Esophagus muscularis mucosa (tissue), 4 donors: ENCODE data around the gene CTBP1. TPM values are rescaled to one million over a fixed set of nuclear protein-coding genes. Genes with fewer than 3 reads are reported as not detected.

Source experiments
- DNase-seq: peaks from one replicate; pipeline ENCODE4 v3.0.0-alpha.2; 2017; ENCODE audit errors: extremely low spot score
- H3K27ac ChIP-seq, 4 donors: fragments of 200-600 bp; sonication (generic); replicated peaks in 1 of 4; 1 replicate in 3 of 4; 2 replicates in 1 of 4; pipeline ENCODE4 v1.5.1; 2016 to 2019; ENCODE audit warnings: mild to moderate bottlenecking in 1 of 4
- H3K27me3 ChIP-seq, 4 donors: fragments of 200-600 bp; sonication (generic); one replicate each; pipeline versions ENCODE4 v1.5.1 to v1.6.0; 2016 to 2019
- H3K36me3 ChIP-seq, 4 donors: fragments of 200-600 bp; sonication (generic); one replicate each; pipeline ENCODE4 v1.5.1; 2016 to 2019
- H3K4me1 ChIP-seq, 4 donors: fragments of 200-600 bp; sonication (generic); one replicate each; pipeline ENCODE4 v1.5.1; 2016 to 2019
- H3K4me3 ChIP-seq, 4 donors: fragments of 200-600 bp; sonication (generic); 1 replicate in 2 of 4; 2 replicates in 2 of 4; pipeline ENCODE4 v1.5.1; 2016 to 2019; ENCODE audit warnings: mild to moderate bottlenecking in 4 of 4, moderate library complexity in 1 of 4
- H3K9me3 ChIP-seq, 4 donors: fragments of 200-600 bp; sonication (generic); 1 replicate in 3 of 4; 2 replicates in 1 of 4; pipeline ENCODE4 v1.5.1; 2016 to 2019
- EP300 ChIP-seq: sonication (generic); formaldehyde crosslinking; IDR thresholded peaks from one replicate; pipeline ENCODE4 v1.6.1; 2017; ENCODE audit warnings: antibody characterized with exemption
- POLR2A ChIP-seq: fragments of 450-650 bp; IDR thresholded peaks from one replicate; pipeline ENCODE4 v1.6.1; 2017; ENCODE audit warnings: antibody characterized with exemption, moderate library complexity, mild to moderate bottlenecking, low read depth
- POLR2AphosphoS5 ChIP-seq, 2 donors: sonication (generic); formaldehyde crosslinking; IDR thresholded peaks; one replicate each; pipeline ENCODE4 v1.6.1; 2017; ENCODE audit warnings: antibody characterized with exemption in 2 of 2
- WGBS: methylation state at CpG from one replicate; pipeline ENCODE4 v1.1.5; 2018; 5-methylcytosine and 5-hydroxymethylcytosine counted together
- intact Hi-C: fragments of 100-400 bp; cut with DNase I; formaldehyde crosslinking; loops from one replicate; pipeline ENCODE4 v1.15.1; 2023
- total RNA-seq, 4 donors: library from RNA; depleted of rRNA; stranded (reverse); fragments of >200 nt; gene quantifications; one replicate each; pipeline versions ENCODE4 v1.1.0 to v1.2.1, GENCODE V29; 2016
- TF ChIP-seq, protein P1 (sequence below), 3 experiments: fragments of 200-600 bp in 2 of 3; fragments of 450-650 bp in 1 of 3; sonication (generic) in 2 of 3; IDR thresholded peaks; one replicate each; pipeline ENCODE4 v1.5.1; 2017 to 2019; ENCODE audit warnings: antibody characterized with exemption in 3 of 3, mild to moderate bottlenecking in 2 of 3, moderate library complexity in 1 of 3

Gene CTBP1
- total RNA-seq, 4 donors from 2014 or later: 110 to 245 (median 172) TPM

DNA sequence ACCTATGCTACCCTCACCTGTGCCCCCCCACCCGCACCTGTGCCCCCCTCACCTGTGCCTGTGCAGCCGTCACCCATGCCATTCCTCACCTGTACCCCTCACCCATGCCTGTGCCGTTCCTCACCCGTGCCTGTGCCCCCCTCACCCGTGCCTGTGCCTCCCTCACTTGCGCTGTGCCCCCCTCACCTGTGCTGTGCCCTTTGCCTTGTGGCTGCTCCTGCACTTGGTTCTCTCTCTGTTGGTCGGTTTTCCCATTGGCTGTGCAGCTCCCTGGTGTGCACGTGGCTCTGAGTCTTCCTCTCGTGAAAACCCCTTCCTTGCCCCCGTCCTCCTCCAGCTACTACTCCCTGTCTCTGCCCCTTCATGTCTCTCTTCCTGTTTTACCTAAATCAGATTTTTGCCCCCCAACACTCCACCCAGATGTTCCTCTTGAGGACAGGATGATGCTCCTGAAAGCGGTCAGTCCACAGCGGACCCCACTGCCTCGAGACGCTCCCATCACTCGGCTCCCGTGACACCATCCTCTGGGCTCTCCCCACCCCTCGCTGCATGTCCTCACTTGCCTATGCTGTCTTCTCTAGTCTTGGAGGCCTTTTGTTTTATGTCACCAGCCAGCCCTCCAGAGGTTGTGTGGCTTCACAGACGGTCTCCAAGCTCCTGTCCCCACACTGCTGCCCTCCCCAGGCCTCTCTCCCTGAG lies 47.5 kb upstream of the CTBP1 start:
- WGBS: 77% methylated on average over 17 of the region's 18 CpGs
- DNase-seq: no peak
- Histone ChIP-seq H3K27me3 (no peaks in the 10 kb centered on the region), H3K9me3 (no peaks in the 10 kb centered on the region), H3K36me3 (peaks cover 26 to 51% (median 45%) of the 10 kb centered on the region in 4 donors), H3K4me3 (no peak overlapping the region), H3K27ac (no peak overlapping the region), H3K4me1 (peaks cover 39 to 68% (median 51%) of the 10 kb centered on the region in 4 donors)
- TF ChIP-seq POLR2A (no peak), EP300 (no peak), POLR2AphosphoS5 (IDR thresholded peaks at IDR 0.05) (no peak)
- TF ChIP-seq, protein P1, sequence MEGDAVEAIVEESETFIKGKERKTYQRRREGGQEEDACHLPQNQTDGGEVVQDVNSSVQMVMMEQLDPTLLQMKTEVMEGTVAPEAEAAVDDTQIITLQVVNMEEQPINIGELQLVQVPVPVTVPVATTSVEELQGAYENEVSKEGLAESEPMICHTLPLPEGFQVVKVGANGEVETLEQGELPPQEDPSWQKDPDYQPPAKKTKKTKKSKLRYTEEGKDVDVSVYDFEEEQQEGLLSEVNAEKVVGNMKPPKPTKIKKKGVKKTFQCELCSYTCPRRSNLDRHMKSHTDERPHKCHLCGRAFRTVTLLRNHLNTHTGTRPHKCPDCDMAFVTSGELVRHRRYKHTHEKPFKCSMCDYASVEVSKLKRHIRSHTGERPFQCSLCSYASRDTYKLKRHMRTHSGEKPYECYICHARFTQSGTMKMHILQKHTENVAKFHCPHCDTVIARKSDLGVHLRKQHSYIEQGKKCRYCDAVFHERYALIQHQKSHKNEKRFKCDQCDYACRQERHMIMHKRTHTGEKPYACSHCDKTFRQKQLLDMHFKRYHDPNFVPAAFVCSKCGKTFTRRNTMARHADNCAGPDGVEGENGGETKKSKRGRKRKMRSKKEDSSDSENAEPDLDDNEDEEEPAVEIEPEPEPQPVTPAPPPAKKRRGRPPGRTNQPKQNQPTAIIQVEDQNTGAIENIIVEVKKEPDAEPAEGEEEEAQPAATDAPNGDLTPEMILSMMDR (IDR thresholded peaks at IDR 0.05): no peak
- intact Hi-C loops: no loop called here

- 74% methylated on average over 23 of the region's 24 CpGs for WGBS
- Histone ChIP-seq H3K27me3 (no peaks in the 10 kb centered on the region), H3K9me3 (no peaks in the 10 kb centered on the region), H3K4me1 (peaks cover 48 to 68% (median 54%) of the 10 kb centered on the region in 4 donors), H3K4me3 (no peak overlapping the region), H3K36me3 (peaks cover 26 to 41% (median 39%) of the 10 kb centered on the region in 4 donors), H3K27ac (peak overlapping the region in 2 of 4 donors; percentile 14 to 44)
- DNase-seq: no peak
- intact Hi-C loops: no loop called here
- TF ChIP-seq POLR2AphosphoS5 (IDR thresholded peaks at IDR 0.05): no peak
These were observed 46.6 kb upstream of the CTBP1 start for GRCh38 chr4:1295405-1296055.

GRCh38 chr4:1294891-1295290 lies 46.0 kb upstream of the CTBP1 start:
- TF ChIP-seq EP300 (no peak), POLR2AphosphoS5 (IDR thresholded peaks at IDR 0.05) (no peak), POLR2A (no peak)
- TF ChIP-seq, protein P1 (IDR thresholded peaks at IDR 0.05): no peak
- H3K4me3 ChIP-seq: peak overlapping the region in 1 of 4 donors; percentile 16
- peaks cover 48 to 65% (median 54%) of the 10 kb centered on the region in 4 donors for H3K4me1 ChIP-seq
- no peak for DNase-seq
- H3K27me3 ChIP-seq: no peaks in the 10 kb centered on the region
- H3K36me3 ChIP-seq: peaks cover 24 to 35% (median 33%) of the 10 kb centered on the region in 4 donors
- intact Hi-C loops: no loop called here
- no peaks in the 10 kb centered on the region for H3K9me3 ChIP-seq
- H3K27ac ChIP-seq: peak overlapping the region in 2 of 4 donors; percentile 14 to 44
- WGBS: 50% methylated on average over 8 of the region's 10 CpGs

DNA sequence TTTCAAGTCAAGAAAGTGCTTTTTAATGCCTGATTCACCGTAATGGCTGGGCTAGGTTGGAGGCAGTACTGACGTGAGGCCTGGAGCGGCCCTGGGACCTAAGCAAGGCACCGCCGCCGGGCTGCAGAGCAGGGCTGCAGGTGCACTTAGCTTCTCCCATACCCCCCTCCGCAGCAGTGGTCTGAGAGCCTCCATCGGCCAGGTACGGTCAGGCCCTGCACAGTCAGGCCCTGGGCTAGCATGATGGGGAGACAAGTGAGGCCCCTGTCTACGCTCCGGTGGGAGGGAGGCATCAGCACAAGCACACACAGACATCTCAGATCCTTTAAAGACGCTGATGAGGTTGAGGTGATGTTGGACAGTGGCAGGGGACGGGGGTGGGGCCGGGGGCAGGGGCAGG lies 45.5 kb upstream of the CTBP1 start:
- no peak overlapping the region for H3K4me3 ChIP-seq
- intact Hi-C loops: no loop called here
- no peaks in the 10 kb centered on the region for H3K9me3 ChIP-seq
- TF ChIP-seq POLR2A (no peak), POLR2AphosphoS5 (IDR thresholded peaks at IDR 0.05) (no peak)
- peaks cover 48 to 65% (median 54%) of the 10 kb centered on the region in 4 donors for H3K4me1 ChIP-seq
- no peak overlapping the region for H3K27ac ChIP-seq
- peaks cover 19 to 33% (median 29%) of the 10 kb centered on the region in 4 donors for H3K36me3 ChIP-seq
- no peak for DNase-seq
- WGBS: 76% methylated on average over 14 of the region's 14 CpGs
- no peaks in the 10 kb centered on the region for H3K27me3 ChIP-seq

DNA sequence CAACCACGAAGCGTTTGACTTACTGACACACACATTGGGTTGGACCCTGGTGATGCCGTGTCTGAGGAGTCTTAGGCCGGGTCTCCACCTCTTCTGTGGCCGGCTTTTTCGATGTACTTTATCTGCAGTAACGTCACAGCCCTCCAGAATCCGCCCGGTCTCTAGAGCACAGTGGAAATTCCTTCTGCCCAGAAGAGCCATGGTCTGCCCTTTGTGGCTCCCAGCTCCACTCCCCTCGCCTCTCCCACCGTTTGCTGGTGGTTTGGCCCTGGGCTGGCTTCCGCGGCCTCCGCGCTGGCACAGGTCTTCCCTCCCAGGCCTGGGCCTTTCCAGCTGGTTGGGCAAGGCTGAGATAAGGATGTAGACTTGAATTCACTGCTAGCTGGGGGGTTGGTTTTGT lies 45.1 kb upstream of the CTBP1 start:
- no peak for DNase-seq
- intact Hi-C loops: no loop called here
- TF ChIP-seq EP300: no peak
- TF ChIP-seq POLR2AphosphoS5 (IDR thresholded peaks at IDR 0.05): no peak
- TF ChIP-seq, protein P1 (IDR thresholded peaks at IDR 0.05): no peak
- no peak for TF ChIP-seq POLR2A
- no peaks in the 10 kb centered on the region for H3K27me3 ChIP-seq
- peaks cover 50 to 68% (median 57%) of the 10 kb centered on the region in 4 donors for H3K4me1 ChIP-seq
- peak overlapping the region in 1 of 4 donors; percentile 8 for H3K27ac ChIP-seq
- peaks cover 17 to 28% (median 25%) of the 10 kb centered on the region in 4 donors for H3K36me3 ChIP-seq
- 72% methylated on average over 15 of the region's 15 CpGs for WGBS
- H3K4me3 ChIP-seq: no peak overlapping the region
- H3K9me3 ChIP-seq: no peaks in the 10 kb centered on the region
